BJ (cell line): ENCODE data around the gene XRCC4. TPM values are rescaled to one million over a fixed set of nuclear protein-coding genes. Genes with fewer than 3 reads are reported as not detected.

Experiments
- CTCF ChIA-PET: fragments of 350-600 bp; formaldehyde crosslinking; extraction: SDS; loops from one replicate; lab custom pipeline; 2021; ENCODE audit warnings: antibody characterized with exemption, inconsistent platforms; lab: Yijun Ruan, JAX
- POLR2A ChIA-PET: fragments of 300-600 bp; sonication (Branson Sonifier 250); formaldehyde crosslinking; extraction: SDS; loops from one replicate; lab custom pipeline; 2021; ENCODE audit warnings: antibody characterized with exemption; lab: Charles Lee
- DNase-seq: peaks from one replicate; pipeline ENCODE4 v3.0.0-alpha.2; 2011; ENCODE audit warnings: low read depth
- H3K27me3 ChIP-seq: 2 replicates; pipeline ENCODE4 v1.6.0; 2011; ENCODE audit warnings: low read length; ENCODE audit not compliant: control insufficient read depth, insufficient read depth
- H3K36me3 ChIP-seq: 2 replicates; pipeline ENCODE4 v1.5.1; 2011; ENCODE audit warnings: low read length; ENCODE audit not compliant: control insufficient read depth, insufficient read depth
- H3K4me3 ChIP-seq: 2 replicates; pipeline ENCODE4 v1.5.1; 2011; ENCODE audit warnings: low read depth, mild to moderate bottlenecking, control low read depth, low read length
- CTCF ChIP-seq: IDR thresholded peaks from 2 replicates; pipeline ENCODE4 v1.5.1; 2011; ENCODE audit warnings: low read depth, mild to moderate bottlenecking, control low read depth, inconsistent platforms, low read length, moderate library complexity; ENCODE audit not compliant: insufficient read depth
- polyA plus RNA-seq: library from polyadenylated mRNA; depleted of rRNA; stranded (reverse); fragments of >200 nt; gene quantifications from 2 replicates; pipeline ENCODE4 v1.2.3, GENCODE V29; 2011

The XRCC4 gene
- polyA plus RNA-seq, 1 experiment = 1.6 TPM

DNA sequence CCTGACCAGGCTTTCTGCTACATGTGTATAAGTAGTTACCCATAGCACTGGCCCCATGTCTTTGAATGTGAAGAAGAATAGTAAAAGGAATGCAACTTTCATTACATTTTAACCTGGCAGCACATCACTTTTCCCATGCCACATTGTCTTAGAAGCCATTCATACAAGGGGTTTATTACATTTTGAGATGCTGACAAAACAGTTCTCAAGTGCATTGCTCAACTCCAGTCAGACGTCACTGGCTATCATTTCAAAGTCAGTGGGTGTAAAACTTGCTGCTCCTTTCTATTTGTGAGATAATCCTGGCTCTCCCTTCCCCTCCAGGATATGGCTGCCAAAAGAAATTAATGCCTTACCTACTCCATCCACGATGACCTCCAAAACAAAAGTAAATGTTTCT, 297.2 kb downstream of the XRCC4 start:
- POLR2A ChIA-PET = no interaction called here

DNA sequence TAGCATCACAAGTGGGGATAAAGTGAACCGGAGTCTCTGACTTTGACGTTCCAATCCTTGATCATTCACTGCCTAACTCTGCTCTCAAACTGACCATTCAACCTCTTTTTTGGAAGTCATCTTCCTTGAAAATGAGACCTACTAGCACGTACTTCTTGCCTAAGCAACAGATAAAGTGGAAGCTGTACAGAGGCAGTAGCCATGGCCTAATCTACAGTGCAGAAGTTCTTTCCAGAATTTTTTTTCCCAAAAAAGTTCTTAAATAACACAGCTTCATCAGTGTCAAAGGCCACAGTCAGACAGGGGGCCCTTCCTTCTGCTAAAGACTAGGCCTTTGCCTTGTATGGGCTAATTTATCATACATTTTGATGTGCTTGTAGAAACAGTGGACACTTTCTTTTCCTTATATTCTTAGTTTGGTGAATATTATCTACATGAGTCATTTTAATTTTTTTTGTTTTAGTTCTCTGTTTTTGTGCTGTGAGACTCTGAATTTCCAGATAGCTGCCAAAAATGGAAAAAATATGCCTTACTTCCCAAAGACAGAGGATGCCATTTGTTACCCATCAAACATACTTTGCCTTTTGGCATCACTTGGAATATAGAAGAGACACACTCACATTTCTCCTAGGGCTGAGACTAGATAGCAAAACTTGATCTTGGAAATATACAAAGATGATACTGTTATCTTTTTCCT, 297.9 kb downstream of the XRCC4 start:
- POLR2A ChIA-PET = no interaction called here
- CTCF ChIA-PET = interaction anchor here (0.6 kb wide), 1 partner anchor 17 kb away, joined by 3 read pairs; no protein-coding TSS in a partner anchor
- no peak for TF ChIP-seq CTCF
- Histone ChIP-seq H3K36me3 (no peaks in the 10 kb centered on the region), H3K27me3 (no peaks in the 10 kb centered on the region), H3K4me3 (no peak overlapping the region)
- no peak for DNase-seq

More for the DNA sequence above, 297.2 kb downstream of the XRCC4 start:
- DNase-seq = no peak
- CTCF ChIA-PET = no interaction called here
- Histone ChIP-seq H3K4me3 (no peak overlapping the region), H3K36me3 (no peaks in the 10 kb centered on the region), H3K27me3 (no peaks in the 10 kb centered on the region)
- no peak for TF ChIP-seq CTCF

DNA sequence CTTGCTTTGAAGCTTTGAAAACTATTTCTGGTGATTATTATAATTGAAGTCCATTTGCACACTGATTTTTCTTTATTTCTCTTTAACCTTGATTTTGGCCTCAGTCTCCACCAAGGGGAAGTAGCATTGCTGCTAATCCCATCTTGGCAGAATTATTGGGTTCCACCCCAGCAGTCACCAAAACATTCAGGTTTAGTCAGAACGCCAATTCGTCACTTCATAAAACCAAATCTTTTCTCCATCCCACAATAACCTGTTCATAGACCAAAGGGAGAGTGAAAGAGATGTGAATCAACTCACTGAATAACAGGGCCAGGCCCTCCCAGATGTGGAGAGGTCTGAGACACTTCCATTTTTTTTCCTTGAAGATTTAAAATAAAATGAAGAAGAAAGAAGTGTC, 299.1 kb downstream of the XRCC4 start:
- POLR2A ChIA-PET = no interaction called here
- TF ChIP-seq CTCF = no peak
- DNase-seq = no peak
- Histone ChIP-seq H3K36me3 (no peaks in the 10 kb centered on the region), H3K27me3 (no peaks in the 10 kb centered on the region), H3K4me3 (no peak overlapping the region)
- CTCF ChIA-PET = no interaction called here

DNA sequence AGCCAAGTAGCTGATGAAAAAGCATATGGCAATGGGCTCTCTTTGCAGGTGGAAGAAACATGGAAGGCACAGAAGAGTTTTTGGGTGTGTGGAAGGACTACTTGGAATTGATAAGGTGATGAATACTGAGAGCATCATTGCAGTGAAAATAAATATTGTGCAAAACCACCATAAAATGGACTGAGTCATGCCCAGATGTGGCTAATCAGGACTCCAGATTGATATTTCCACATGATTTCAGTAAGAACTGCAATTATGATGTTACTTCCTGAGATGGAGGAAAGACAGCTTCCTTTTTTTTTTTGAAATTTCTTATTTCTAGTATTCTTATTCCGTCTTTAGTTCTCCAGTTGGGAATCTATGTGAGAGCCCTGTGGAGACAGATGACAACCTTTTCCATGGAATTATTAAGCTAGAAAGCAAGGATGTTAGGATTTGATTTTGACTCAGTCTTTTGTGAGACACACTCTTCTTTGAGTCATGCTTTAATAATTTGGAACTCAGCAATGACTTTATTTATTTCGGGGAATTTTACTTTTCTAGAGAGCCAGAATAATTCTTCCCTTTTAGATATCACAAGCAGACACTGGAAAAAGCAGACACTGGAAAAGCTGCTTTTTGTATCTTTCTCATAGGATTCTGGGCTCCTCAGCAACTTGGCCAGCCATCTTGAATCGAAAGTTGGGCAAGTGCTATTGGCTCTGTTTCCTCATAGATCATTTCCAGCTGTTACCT, 300.0 kb downstream of the XRCC4 start:
- no peaks in the 10 kb centered on the region for H3K27me3 ChIP-seq
- H3K4me3 ChIP-seq = no peak overlapping the region
- no peak for TF ChIP-seq CTCF
- POLR2A ChIA-PET = interaction anchor here (0.6 kb wide), 1 partner anchor 458 kb away, joined by 3 read pairs; no protein-coding TSS in a partner anchor
- CTCF ChIA-PET = interaction anchor here (0.9 to 1.5 kb wide), 2 partner anchors 20 to 96 kb away, joined by 3 to 4 read pairs; no protein-coding TSS in a partner anchor
- no peaks in the 10 kb centered on the region for H3K36me3 ChIP-seq
- DNase-seq = peak; percentile 68

DNA sequence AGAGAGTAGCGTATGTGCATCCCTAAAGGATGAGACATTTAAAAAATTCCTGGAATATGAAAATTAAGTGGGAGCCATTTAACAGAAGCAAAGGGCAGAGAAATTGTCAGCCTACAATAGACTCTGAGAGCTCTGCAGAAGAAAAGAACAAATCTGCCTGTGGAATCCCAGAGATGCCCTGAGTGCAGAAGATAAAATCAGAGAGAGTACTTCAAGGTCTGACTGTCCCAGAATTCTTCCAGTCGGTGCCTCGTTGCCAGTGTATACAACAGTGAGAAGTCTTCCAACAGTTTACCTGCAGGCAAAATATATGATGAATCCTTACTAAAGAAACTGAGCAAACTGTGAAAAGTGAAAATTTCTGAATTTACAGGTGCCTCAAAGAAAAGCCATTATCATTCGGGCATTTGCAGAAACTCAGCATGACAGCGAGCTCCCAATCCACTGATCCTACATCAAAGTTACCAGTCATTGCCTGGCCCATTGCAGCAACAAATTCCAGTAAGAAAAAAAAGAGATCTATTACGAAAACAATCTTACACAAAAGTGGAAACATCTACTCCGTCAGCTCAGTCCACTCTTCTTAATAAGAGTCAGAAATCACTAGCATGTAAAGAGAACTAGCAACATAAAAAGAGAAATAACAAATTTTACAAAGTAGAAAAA, 301.4 kb downstream of the XRCC4 start:
- POLR2A ChIA-PET = no interaction called here

More for the DNA sequence above, 301.4 kb downstream of the XRCC4 start:
- CTCF ChIA-PET = interaction anchor here (0.8 to 1.2 kb wide), 2 partner anchors 14 to 1029 kb away, joined by 3 read pairs; no protein-coding TSS in a partner anchor
- H3K4me3 ChIP-seq = no peak overlapping the region
- no peak for DNase-seq
- no peak for TF ChIP-seq CTCF
- no peaks in the 10 kb centered on the region for H3K27me3 ChIP-seq
- no peaks in the 10 kb centered on the region for H3K36me3 ChIP-seq
